Measurements from ENCODE around the gene AK5.

Gene AK5

GRCh38 chr1:77341195-77341594 is 59.4 kb downstream of the AK5 start:
- TF ChIP-seq CTCF (IDR thresholded peaks at IDR 0.05), result no peak

- no peak for TF ChIP-seq CTCF (IDR thresholded peaks at IDR 0.05)
Observed at GRCh38 chr1:77342745-77343144, 60.9 kb downstream of the AK5 start.

GRCh38 chr1:77347646-77348045 is 65.8 kb downstream of the AK5 start:
- TF ChIP-seq CTCF (IDR thresholded peaks at IDR 0.05), result no peak

- no peak for TF ChIP-seq CTCF (IDR thresholded peaks at IDR 0.05)
Observed at GRCh38 chr1:77348549-77348948, 66.7 kb downstream of the AK5 start.

GRCh38 chr1:77349275-77349674 is 67.5 kb downstream of the AK5 start:
- no peak for TF ChIP-seq CTCF (IDR thresholded peaks at IDR 0.05)

GRCh38 chr1:77350012-77350770 is 68.4 kb downstream of the AK5 start:
- TF ChIP-seq CTCF (IDR thresholded peaks at IDR 0.05), result no peak

GRCh38 chr1:77354536-77354935 is 72.7 kb downstream of the AK5 start:
- no peak for TF ChIP-seq CTCF (IDR thresholded peaks at IDR 0.05)

GRCh38 chr1:77355010-77355409 is 73.2 kb downstream of the AK5 start:
- TF ChIP-seq CTCF (IDR thresholded peaks at IDR 0.05), result no peak
